Stimulated activated CD8-positive, alpha-beta memory T cell treated with anti-CD3 and anti-CD28 coated beads, Interleukin-2, amount 100 ng/mL, for 1 hour (primary cell): Measurements from ENCODE around the gene DCAF12.
A peak's percentile ranks its signal among the peaks of the same experiment; 100 is the strongest.
"Not testable (repeated sequence)": the region's sequence is repeated elsewhere in the genome, so short reads cannot be mapped to it uniquely, and the experiment has no call there.

ENCODE experiments used
- DNase-seq, 2 donors: peaks; one replicate each; pipeline ENCODE4 v3.0.0-alpha.2; 2020; ENCODE audit warnings: low read depth in 2 of 2

Gene DCAF12

DNA sequence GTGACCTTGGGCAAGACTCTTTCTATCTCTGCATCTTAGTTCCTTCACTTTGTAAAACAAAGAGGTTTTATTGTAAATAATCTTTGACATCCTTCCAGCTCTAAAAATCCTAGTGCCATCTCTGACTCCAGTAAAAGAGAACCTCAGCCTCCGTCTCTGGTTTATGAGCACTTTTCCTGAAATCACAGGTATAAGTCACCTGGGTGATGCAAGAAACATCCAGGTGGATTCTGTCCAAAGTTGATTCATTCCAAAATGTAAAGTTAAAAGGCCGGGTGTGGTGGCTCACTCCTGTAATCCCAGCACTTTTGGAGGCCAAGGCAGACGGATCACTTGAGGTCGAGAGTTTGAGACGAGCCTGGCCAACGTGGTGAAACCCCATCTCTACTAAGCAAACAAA, 56.7 kb downstream of the DCAF12 start:
- DNase-seq = no peak

DNA sequence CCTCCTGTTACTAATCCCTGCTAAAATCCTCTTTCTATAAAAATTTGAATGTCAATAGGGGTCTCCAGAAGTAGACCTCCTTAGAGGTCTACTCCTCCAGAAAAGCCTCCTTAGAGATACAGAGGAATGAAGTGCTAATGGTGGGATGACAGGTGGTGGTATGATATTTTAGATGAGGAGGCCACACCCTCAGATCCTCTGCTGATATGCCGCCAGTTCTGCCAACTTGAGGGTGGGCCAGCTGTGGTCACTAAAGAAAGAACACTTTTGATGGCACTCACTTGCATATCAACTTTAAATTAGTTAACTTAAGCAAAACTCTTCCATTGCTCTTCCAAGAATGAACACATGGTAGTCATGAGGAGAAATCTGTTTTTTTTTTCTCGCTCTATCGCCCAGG, 61.0 kb downstream of the DCAF12 start:
- no peak for DNase-seq

DNA sequence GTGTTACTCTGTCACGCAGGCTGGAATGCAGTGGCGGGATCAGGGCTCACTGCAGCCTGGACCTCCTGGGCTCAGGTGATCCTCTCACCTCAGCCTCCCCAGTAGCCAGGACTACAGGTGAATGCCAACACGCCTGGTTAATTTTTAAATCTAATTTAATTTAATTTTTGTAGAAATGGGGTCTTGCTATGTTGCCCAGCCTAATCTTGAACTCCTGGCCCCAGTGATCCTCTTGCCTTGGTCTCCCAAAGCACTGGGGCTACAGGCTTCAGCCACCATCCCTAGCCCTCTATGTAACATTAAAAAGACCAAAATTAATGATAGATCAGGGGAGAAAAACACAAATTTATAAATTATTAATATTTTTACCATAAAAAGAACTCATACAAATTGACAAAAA, 66.5 kb downstream of the DCAF12 start:
- no peak for DNase-seq

DNA sequence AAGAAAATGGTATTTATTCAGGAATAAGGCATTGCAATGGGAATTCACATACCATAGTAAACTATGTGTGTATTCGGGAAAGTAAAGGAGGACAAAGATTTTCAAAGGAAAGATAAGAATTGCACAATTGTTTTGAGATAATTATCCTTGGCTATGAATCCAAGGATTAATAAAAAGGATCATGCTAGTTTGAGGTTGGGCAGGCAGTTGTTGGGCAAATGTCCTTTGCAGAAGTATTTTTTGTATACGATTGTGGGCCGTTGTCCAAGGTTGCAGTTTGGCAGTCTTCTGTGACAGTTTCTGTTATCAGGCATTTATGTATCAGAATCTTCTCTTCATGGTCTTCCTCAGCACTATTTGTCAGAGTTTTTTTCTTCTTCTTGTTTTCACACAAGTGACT, 67.2 kb downstream of the DCAF12 start:
- DNase-seq = no peak

DNA sequence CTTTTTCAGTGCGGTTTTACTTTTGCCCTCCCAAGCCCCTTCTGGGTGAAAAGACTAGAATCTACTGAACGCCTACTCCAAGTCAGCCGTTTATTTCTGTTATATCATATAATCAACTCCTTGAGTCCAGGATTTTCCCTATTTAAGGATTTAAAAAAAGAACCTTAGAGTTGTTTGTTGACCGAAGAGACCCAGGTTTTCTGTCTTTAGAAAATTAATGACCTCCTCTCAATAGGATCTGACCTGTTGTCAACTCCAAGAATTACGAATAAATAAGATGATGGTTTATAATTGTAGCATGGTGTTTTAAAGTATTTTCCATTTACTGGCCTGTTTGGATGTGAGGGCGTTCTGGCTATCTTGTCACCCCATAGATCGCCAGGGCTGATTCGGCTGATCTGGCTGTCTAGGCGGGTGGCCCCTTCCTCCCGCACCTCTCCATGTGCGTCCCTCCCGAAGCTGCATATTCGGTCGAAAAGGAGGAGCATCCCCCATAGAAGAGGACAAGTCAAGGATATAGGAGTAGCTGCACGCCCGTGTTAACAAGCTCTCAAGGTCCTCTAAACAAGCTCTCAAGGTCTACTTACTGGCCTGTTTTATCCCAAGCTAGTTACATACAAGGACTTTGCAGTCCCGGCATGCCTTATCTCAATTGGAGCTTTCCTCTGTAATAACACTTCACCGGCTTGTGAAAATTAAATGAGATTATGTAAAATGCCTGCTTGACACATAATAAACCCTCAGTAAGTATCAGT, 76.7 kb downstream of the DCAF12 start:
- no peak for DNase-seq

DNA sequence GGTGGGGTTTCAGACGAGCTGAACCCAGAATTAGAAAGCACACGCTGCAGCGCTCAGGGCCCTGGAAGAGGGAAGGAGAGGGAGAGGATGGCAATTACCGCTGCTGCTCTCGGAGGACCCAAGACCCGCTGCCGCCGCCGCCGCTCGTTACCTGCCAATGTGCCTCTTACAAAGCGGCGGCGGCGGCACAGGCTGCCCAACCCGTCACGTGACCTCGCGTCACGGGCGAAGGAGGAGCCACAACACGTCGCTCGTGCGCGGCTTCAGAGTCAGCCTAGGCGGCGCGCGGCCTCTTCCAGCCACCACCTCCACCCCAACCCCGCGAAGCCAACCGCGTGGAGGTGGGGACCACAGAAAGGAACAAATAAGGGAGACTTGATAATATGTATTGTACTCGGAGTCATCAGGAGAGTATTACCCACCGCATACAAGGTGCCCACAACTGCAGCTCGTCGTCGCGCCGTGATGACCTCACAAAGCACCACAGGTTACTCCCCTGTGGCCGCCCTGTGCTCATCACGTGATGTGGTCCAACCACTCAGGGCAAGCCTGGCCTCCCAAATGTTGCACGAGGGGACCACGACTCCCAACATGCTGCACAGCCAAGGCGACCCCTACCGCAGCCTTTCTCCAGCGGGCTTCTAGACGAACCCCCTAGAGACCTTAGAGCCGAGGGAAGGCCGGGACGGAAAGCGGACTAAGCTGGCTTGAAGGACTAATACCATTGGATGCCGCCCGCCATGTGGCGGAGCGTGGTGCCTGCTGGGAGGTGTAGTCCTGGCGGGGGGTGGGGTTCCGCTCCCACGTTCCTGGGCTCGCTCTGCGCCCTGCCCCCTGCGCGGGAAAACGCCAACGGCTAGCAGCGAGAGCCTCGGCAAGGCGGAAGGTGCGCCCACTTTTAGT, 77.5 kb downstream of the DCAF12 start, which contains the start of gene UBAP2:
Gene UBAP2, minus strand, starts transcription at position 161 of the 903 bp plus-strand sequence. CDS start 31,739 bp downstream, outside the sequence.
- DNase-seq = peak; percentile 94 to 95

DNA sequence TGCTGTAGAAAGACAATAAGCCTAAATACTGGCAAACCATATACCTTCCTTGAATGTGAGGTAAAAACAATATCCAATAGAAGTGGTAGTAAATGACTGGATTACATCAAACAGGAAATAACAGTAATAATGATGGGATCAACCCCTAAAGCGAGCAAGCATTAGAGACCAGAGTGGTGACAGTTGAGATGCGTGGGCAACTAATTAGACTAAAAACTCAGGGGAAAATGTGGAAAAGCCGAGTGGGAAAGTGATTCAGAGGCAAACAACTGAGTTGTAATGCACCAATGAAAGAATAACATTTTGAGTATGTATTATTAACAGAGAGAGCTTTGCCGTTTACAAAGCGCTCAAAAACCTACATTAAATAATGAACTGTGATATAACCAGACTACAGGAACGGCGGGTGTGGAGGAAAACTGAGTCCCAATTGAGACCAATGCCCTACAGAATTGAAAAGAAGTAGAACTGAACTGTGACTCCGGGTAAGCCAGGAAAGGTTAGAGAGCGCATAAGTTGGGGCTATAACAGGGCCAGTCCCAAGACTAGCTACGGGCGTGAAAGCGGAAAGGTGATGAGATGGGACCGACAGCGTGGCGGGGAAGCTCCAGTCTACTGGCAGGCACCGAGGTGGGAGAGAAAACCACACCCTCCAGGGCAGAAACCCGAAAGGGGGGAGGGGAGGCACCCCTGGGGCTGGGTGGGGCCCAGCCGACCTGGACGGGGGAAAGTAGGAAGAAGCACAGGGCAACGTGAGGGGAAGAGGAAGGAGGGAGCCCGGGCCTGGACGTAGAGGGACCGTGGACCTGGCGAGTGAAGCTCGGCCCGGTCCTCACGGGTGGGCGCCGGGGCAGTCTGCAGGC, 78.4 kb downstream of the DCAF12 start:
- DNase-seq = peak in 1 of 2 donors; percentile 15

DNA sequence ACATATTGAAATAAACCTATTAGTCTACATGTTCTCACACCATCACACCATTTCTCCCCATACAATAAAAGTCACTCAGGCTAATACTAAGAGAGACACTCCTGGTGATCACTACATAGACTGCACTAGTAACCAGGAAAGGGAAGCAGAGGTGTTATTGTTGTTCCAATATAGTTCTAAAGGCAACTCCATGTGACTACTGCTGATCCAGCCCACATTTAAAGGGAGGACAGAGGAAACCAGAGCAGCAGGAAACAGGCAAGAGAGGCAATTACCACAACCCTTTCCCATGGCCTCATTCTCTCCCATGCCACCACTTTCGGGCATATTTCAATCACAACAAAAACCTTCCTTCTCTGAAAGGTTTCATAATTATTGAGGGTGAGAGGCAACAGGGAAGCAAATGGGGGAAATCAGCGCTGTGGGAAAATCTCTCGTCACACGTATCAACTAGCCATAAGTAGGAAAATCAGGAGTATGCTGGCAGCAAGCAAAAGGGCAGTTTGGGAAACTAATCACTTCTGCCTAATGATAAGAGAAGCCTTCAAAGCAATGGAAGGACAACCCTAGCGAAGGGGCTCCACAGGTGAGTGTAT, 79.6 kb downstream of the DCAF12 start:
- DNase-seq = no peak

DNA sequence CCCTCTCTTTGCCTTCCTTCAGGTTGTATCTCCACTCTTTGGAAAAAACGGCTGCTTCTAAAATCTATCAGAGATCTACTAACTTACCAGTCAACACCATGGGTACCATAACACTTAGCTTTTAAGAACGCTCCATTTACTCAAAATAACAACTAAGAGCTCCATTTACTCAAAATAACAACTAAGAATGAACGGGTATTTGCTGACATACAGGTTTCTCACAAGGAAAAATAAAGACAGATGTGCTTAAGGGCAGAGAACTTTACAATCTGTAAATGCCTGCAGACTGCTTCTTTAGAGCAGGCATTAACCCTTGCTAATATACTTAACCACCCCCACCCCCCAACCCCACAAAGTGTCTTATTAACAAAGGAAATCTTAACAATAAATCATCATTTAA, 80.6 kb downstream of the DCAF12 start:
- no peak for DNase-seq

DNA sequence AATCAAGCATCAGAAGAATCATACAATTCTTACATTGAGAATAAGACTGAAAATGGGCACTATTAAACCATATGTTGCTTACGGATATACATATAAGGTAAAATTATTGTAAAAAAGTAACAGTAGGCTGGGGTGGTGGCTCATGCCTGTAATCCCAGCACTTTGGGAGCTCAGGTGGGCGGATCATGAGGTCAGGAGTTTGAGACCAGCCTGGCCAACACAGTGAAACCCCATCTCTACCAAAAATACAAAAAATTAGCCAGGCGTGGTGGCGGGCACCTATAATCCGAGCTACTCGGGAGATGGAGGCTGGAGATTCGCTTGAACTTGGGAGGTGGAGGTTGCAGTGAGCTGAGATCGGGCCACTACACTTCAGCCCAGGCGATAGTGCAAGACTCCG, 84.4 kb downstream of the DCAF12 start:
- DNase-seq = not testable (repeated sequence)

DNA sequence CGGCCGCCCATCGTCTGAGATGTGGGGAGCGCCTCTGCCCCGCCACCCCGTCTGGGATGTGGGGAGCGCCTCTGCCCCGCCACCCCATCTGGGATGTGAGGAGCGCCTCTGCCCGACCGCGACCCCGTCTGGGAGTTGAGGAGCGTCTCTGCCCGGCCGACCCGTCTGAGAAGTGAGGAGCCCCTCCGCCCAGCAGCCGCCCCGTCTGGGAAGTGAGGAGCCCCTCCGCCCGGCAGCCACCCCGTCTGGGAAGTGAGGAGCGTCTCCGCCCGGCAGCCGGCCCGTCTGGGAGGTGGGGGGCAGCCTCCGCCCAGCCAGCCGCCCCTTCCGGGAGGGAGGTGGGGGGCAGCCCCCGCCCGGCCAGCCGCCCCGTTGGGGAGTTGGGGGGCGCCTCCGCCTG, 87.6 kb downstream of the DCAF12 start:
- DNase-seq = not testable (repeated sequence)

DNA sequence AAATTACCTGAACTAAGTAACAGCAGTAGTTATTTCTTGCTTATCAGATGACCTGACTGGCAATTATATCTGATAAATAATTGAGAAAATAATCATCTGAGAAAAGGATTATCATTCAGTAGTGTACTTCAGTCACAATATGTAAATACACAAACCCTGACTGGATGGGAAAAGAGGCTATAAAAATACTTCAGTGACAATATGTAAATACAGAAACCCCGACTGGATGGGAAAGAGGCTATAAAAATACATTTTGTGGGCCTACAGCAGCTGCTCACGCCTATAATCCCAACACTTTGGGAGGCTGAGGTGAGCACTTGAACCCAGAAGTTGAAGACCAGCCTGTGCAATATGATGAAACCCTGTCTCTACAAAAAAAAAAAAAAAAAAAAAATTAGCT, 88.9 kb downstream of the DCAF12 start:
- no peak for DNase-seq

DNA sequence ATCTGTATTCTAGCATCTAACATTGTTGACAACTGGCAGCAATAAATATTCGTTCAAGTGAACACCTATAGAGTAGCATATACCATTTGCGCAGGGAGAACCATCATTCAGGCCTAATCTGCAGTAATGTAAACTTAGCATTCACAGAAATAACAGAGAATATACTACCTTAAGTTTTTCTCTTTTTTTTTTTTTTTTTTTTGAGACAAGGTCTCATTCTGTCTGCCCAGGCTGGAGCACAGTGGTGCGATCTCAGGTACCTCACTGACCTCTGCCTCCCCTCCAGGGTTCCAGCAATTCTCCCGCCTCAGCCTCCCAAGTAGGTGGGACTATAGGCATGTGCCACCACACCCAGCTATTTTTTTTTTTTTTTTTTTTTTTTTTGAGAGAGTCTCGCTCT, 89.9 kb downstream of the DCAF12 start:
- no peak for DNase-seq
